PC-3 (cell line): ENCODE data around the gene YAF2. TPM values are rescaled to one million over a fixed set of nuclear protein-coding genes. Genes with fewer than 3 reads are reported as not detected.

Experiments used
- ATAC-seq: fragments of 200-7000 bp; cut with Tn5 transposase; 2 replicates; pipeline ENCODE4 v1.9.1; 2020; ENCODE audit warnings: mild to moderate bottlenecking, moderate library complexity
- BruUV-seq: library from RNA; stranded (reverse); fragments of 400-500 nt; replicated peaks from 2 replicates; lab custom pipeline; 2021; lab: Mats Ljungman, UMichigan
- CTCF ChIA-PET: fragments of 300-600 bp; sonication (Branson Sonifier 250); formaldehyde crosslinking; loops from one replicate; lab custom pipeline; 2022; ENCODE audit warnings: antibody characterized with exemption; lab: Charles Lee
- POLR2A ChIA-PET: fragments of 300-600 bp; sonication (Branson Sonifier 250); formaldehyde crosslinking; loops from one replicate; lab custom pipeline; 2022; ENCODE audit warnings: antibody characterized with exemption; ENCODE audit not compliant: unreplicated experiment; lab: Charles Lee
- DNase-seq: peaks from one replicate; pipeline ENCODE4 v3.0.0-alpha.2; 2015
- H2AFZ ChIP-seq: fragments of 300-600 bp; sonication (generic); 2 replicates; pipeline ENCODE4 v1.6.0; 2016; ENCODE audit warnings: antibody characterized with exemption, low read length
- H3F3A ChIP-seq: fragments of 300-600 bp; sonication (generic); one replicate; pipeline ENCODE4 v1.6.0; 2017; ENCODE audit warnings: antibody characterized with exemption, low read length, control low read depth, mild to moderate bottlenecking; ENCODE audit not compliant: unreplicated experiment
- H3K27ac ChIP-seq: fragments of 300-600 bp; sonication (generic); 2 replicates; pipeline ENCODE4 v1.5.1; 2016; ENCODE audit warnings: mild to moderate bottlenecking, low read length
- H3K27me3 ChIP-seq: fragments of 300-600 bp; sonication (generic); 2 replicates; pipeline ENCODE4 v1.6.1; 2016; ENCODE audit warnings: low read length, mixed read lengths
- H3K36me3 ChIP-seq: fragments of 300-600 bp; sonication (generic); 2 replicates; pipeline ENCODE4 v1.6.1; 2016; ENCODE audit warnings: low read depth, mixed run types, low read length, mixed read lengths
- H3K4me1 ChIP-seq: fragments of 300-600 bp; sonication (generic); 2 replicates; pipeline ENCODE4 v1.5.1; 2016; ENCODE audit warnings: low read length; ENCODE audit not compliant: insufficient read depth
- H3K4me2 ChIP-seq: fragments of 300-600 bp; sonication (generic); 2 replicates; pipeline ENCODE4 v1.6.0; 2016; ENCODE audit warnings: low read length
- H3K4me3 ChIP-seq: fragments of 300-600 bp; sonication (generic); 2 replicates; pipeline ENCODE4 v1.5.1; 2016; ENCODE audit warnings: mild to moderate bottlenecking, low read length, mixed read lengths
- H3K79me2 ChIP-seq: fragments of 300-600 bp; sonication (generic); 2 replicates; pipeline ENCODE4 v1.6.1; 2017; ENCODE audit warnings: low read length, mixed read lengths
- H3K9ac ChIP-seq: fragments of 300-600 bp; sonication (generic); 2 replicates; pipeline ENCODE4 v1.6.0; 2016; ENCODE audit warnings: mild to moderate bottlenecking, low read length
- H3K9me2 ChIP-seq: fragments of 300-600 bp; sonication (generic); replicated peaks from 2 replicates; pipeline ENCODE4 v1.6.1; 2016; ENCODE audit warnings: mixed run types, low read length, mixed read lengths
- H3K9me3 ChIP-seq: fragments of 300-600 bp; sonication (generic); 2 replicates; pipeline ENCODE4 v1.6.1; 2016; ENCODE audit warnings: low read length, mixed read lengths
- H4K20me1 ChIP-seq: fragments of 300-600 bp; sonication (generic); 2 replicates; pipeline ENCODE4 v1.6.1; 2016; ENCODE audit warnings: low read length, mixed read lengths
- EZH2 ChIP-seq: fragments of 300-600 bp; sonication (generic); IDR thresholded peaks from one replicate; pipeline ENCODE4 v1.6.1; 2017; ENCODE audit warnings: antibody characterized with exemption, mild to moderate bottlenecking, low read length; ENCODE audit not compliant: unreplicated experiment
- EZH2phosphoT487 ChIP-seq: fragments of 300-600 bp; sonication (generic); IDR thresholded peaks from 2 replicates; pipeline ENCODE4 v1.6.1; 2018; ENCODE audit warnings: mild to moderate bottlenecking, antibody characterized with exemption, low read length, borderline replicate concordance
- intact Hi-C: fragments of 100-400 bp; cut with micrococcal nuclease; formaldehyde crosslinking; loops from 2 replicates; pipeline ENCODE4 v1.9.0; 2023
- total RNA-seq: library from RNA; depleted of rRNA; stranded (reverse); fragments of >200 nt; gene quantifications from 2 replicates; pipeline ENCODE4 v1.2.3, GENCODE V29; 2014
- TF ChIP-seq, protein P1 (sequence below): fragments of 300-600 bp; sonication (generic); conservative IDR thresholded peaks from 2 replicates; pipeline ENCODE4 v1.5.1; 2017; ENCODE audit warnings: antibody characterized with exemption, low read depth, mild to moderate bottlenecking, low read length

Gene YAF2
- total RNA-seq, 1 experiment from 2014 or later = 6.8 TPM

GRCh38 chr12:42267413-42268190, 29.6 kb upstream of the YAF2 start:
- H3K4me1 ChIP-seq = no peaks in the 10 kb centered on the region
- ChIA-PET POLR2A (no interaction called here), CTCF (no interaction called here)
- H3K27ac ChIP-seq = no peak overlapping the region
- no peaks in the 10 kb centered on the region for H3F3A ChIP-seq
- no peaks in the 10 kb centered on the region for H4K20me1 ChIP-seq
- H2AFZ ChIP-seq = no peak overlapping the region
- DNase-seq (no peak), ATAC-seq (no peak)
- H3K27me3 ChIP-seq = no peaks in the 10 kb centered on the region
- H3K4me3 ChIP-seq = no peak overlapping the region
- no peaks in the 10 kb centered on the region for H3K9me3 ChIP-seq
- BruUV-seq = no TSS peak
- intact Hi-C loops = no loop called here
- no peak overlapping the region for H3K9ac ChIP-seq
- H3K79me2 ChIP-seq = no peaks in the 10 kb centered on the region
- H3K9me2 ChIP-seq = no peaks in the 10 kb centered on the region
- H3K4me2 ChIP-seq = no peak overlapping the region
- no peaks in the 10 kb centered on the region for H3K36me3 ChIP-seq
- TF ChIP-seq EZH2phosphoT487 = no peak
- no peak for TF ChIP-seq EZH2
- TF ChIP-seq, protein P1, sequence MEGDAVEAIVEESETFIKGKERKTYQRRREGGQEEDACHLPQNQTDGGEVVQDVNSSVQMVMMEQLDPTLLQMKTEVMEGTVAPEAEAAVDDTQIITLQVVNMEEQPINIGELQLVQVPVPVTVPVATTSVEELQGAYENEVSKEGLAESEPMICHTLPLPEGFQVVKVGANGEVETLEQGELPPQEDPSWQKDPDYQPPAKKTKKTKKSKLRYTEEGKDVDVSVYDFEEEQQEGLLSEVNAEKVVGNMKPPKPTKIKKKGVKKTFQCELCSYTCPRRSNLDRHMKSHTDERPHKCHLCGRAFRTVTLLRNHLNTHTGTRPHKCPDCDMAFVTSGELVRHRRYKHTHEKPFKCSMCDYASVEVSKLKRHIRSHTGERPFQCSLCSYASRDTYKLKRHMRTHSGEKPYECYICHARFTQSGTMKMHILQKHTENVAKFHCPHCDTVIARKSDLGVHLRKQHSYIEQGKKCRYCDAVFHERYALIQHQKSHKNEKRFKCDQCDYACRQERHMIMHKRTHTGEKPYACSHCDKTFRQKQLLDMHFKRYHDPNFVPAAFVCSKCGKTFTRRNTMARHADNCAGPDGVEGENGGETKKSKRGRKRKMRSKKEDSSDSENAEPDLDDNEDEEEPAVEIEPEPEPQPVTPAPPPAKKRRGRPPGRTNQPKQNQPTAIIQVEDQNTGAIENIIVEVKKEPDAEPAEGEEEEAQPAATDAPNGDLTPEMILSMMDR = no peak

- Histone ChIP-seq H3K4me3 (no peak overlapping the region), H4K20me1 (no peaks in the 10 kb centered on the region), H3F3A (no peaks in the 10 kb centered on the region), H3K4me1 (no peaks in the 10 kb centered on the region), H3K4me2 (no peak overlapping the region), H3K9me3 (no peaks in the 10 kb centered on the region), H2AFZ (no peak overlapping the region), H3K36me3 (no peaks in the 10 kb centered on the region), H3K27me3 (no peaks in the 10 kb centered on the region), H3K27ac (no peak overlapping the region), H3K9ac (no peak overlapping the region), H3K9me2 (no peaks in the 10 kb centered on the region), H3K79me2 (no peaks in the 10 kb centered on the region)
- ATAC-seq (no peak), DNase-seq (no peak)
- TF ChIP-seq EZH2phosphoT487 (no peak), EZH2 (no peak)
- TF ChIP-seq, protein P1 = no peak
- ChIA-PET POLR2A (no interaction called here), CTCF (no interaction called here)
- intact Hi-C loops = no loop called here
- BruUV-seq = no TSS peak
These were observed 28.7 kb upstream of the YAF2 start for GRCh38 chr12:42266579-42267230.

- Histone ChIP-seq H3K27ac (no peak overlapping the region), H3K36me3 (no peaks in the 10 kb centered on the region), H3K79me2 (no peaks in the 10 kb centered on the region), H3K4me1 (no peaks in the 10 kb centered on the region), H3F3A (no peaks in the 10 kb centered on the region), H3K4me2 (no peak overlapping the region), H4K20me1 (no peaks in the 10 kb centered on the region), H3K9ac (no peak overlapping the region), H2AFZ (no peak overlapping the region), H3K27me3 (no peaks in the 10 kb centered on the region), H3K4me3 (no peak overlapping the region), H3K9me2 (no peaks in the 10 kb centered on the region), H3K9me3 (no peaks in the 10 kb centered on the region)
- TF ChIP-seq EZH2phosphoT487 (no peak), EZH2 (no peak)
- TF ChIP-seq, protein P1 = no peak
- BruUV-seq = no TSS peak
- intact Hi-C loops = no loop called here
- DNase-seq (no peak), ATAC-seq (no peak)
- CTCF ChIA-PET = no interaction called here
- POLR2A ChIA-PET = no interaction called here
These were observed 24.2 kb upstream of the YAF2 start for GRCh38 chr12:42262271-42262670.
